ENCODE results near the gene ACBD4.

- no peak for TF ChIP-seq CTCF (IDR thresholded peaks at IDR 0.05)
- TF ChIP-seq EZH2 (IDR thresholded peaks at IDR 0.05): no peak
- TF ChIP-seq EZH2phosphoT487 (IDR thresholded peaks at IDR 0.05): no peak
These were observed 11.3 kb upstream of the ACBD4 start for GRCh38 chr17:45123930-45124796.
